A549 (cell line): ENCODE data around the gene LMF1. TPM values are rescaled to one million over a fixed set of nuclear protein-coding genes. Genes with fewer than 3 reads are reported as not detected.

Experiments
- ATAC-seq, 2 experiments: fragments of 200-7000 bp in 1 of 2; fragments of >200 bp in 1 of 2; cut with Nextera tagmentation in 1 of 2; cut with Tn5 transposase in 1 of 2; 3 replicates each; pipeline versions ENCODE4 v1.8.0 to v1.9.1; 2018 to 2020; ENCODE audit warnings: mild to moderate bottlenecking in 1 of 2, moderate library complexity in 1 of 2
- CTCF ChIA-PET: fragments of 300-600 bp; sonication (Branson Sonifier 250); formaldehyde crosslinking; extraction: SDS; loops from one replicate; lab custom pipeline; 2021; ENCODE audit warnings: antibody characterized with exemption, inconsistent platforms; lab: Yijun Ruan, JAX
- POLR2A ChIA-PET: fragments of 350-600 bp; formaldehyde crosslinking; extraction: SDS; loops from one replicate; lab custom pipeline; 2021; ENCODE audit warnings: antibody characterized with exemption, inconsistent platforms; lab: Yijun Ruan, JAX
- DNase-seq, 2 experiments: peaks; one replicate each; pipeline versions ENCODE4 v3.0.0 to v3.0.0-alpha.2; 2011 to 2016; ENCODE audit warnings: low read depth in 1 of 2, low spot score in 1 of 2
- FAIRE-seq: peaks from 2 replicates; lab custom pipeline; 2011; peaks lifted over from hg19 to GRCh38; lab: Jason Lieb, UNC
- H3K27ac ChIP-seq, 2 experiments: fragments of >200 bp; sonication (Bioruptor Twin); formaldehyde crosslinking; 3 replicates each; pipeline ENCODE4 v1.5.1; 2016 to 2017
- H3K4me1 ChIP-seq: fragments of >200 bp; sonication (Bioruptor Twin); formaldehyde crosslinking; 3 replicates; pipeline ENCODE4 v1.6.1; 2016
- H3K4me2 ChIP-seq: fragments of >200 bp; sonication (Bioruptor Twin); formaldehyde crosslinking; 3 replicates; pipeline ENCODE4 v1.6.1; 2016
- H3K4me3 ChIP-seq: fragments of >200 bp; sonication (Bioruptor Twin); formaldehyde crosslinking; 3 replicates; pipeline ENCODE4 v1.5.1; 2016
- H3K9me3 ChIP-seq: fragments of >200 bp; sonication (Bioruptor Twin); formaldehyde crosslinking; 3 replicates; pipeline ENCODE4 v1.6.1; 2016
- BCL3 ChIP-seq: fragments of >200 bp; sonication (Bioruptor Twin); formaldehyde crosslinking; IDR thresholded peaks from 3 replicates; pipeline ENCODE4 v1.6.1; 2016
- E2F6 ChIP-seq: IDR thresholded peaks from 2 replicates; pipeline ENCODE4 v1.6.1; 2012; ENCODE audit warnings: low read depth, borderline replicate concordance
- HDAC2 ChIP-seq: fragments of 200-600 bp; sonication (generic); IDR thresholded peaks from 2 replicates; pipeline ENCODE4 v1.6.1; 2016
- HOXA7 ChIP-seq: fragments of 250-450 bp; sonication (Bioruptor Pico); IDR thresholded peaks from 2 replicates; pipeline ENCODE4 v1.5.0; 2020; ENCODE audit warnings: mild to moderate bottlenecking, moderate library complexity
- JUN ChIP-seq, 2 experiments: fragments of >200 bp; sonication (Bioruptor Twin); formaldehyde crosslinking; IDR thresholded peaks; 2 replicates in 1 of 2; 3 replicates in 1 of 2; pipeline ENCODE4 v1.6.1; 2016 to 2017
- KDM5A ChIP-seq: fragments of 200-600 bp; sonication (generic); IDR thresholded peaks from 2 replicates; pipeline ENCODE4 v1.6.1; 2016; ENCODE audit warnings: antibody characterized with exemption, mild to moderate bottlenecking
- MAX ChIP-seq: IDR thresholded peaks from 2 replicates; pipeline ENCODE4 v1.6.1; 2012
- MYC ChIP-seq: IDR thresholded peaks from 2 replicates; pipeline ENCODE4 v1.6.1; 2012; ENCODE audit warnings: mild to moderate bottlenecking, inconsistent platforms, low read length, improper control_type of control experiment, borderline replicate concordance
- PHF8 ChIP-seq: fragments of 200-600 bp; sonication (generic); IDR thresholded peaks from 2 replicates; pipeline ENCODE4 v1.6.1; 2016; ENCODE audit warnings: low read depth, mild to moderate bottlenecking, antibody characterized with exemption, moderate library complexity, borderline replicate concordance
- POLR2A ChIP-seq: IDR thresholded peaks from 2 replicates; pipeline ENCODE4 v1.6.1; 2012; ENCODE audit warnings: mild to moderate bottlenecking, low read length
- RCOR1 ChIP-seq: fragments of 150-350 bp; IDR thresholded peaks from 2 replicates; pipeline ENCODE4 v1.6.1; 2014; ENCODE audit warnings: antibody characterized with exemption, low read length, low read depth
- SMC3 ChIP-seq: fragments of >200 bp; sonication (Bioruptor Twin); formaldehyde crosslinking; IDR thresholded peaks from 3 replicates; pipeline ENCODE4 v1.6.1; 2018; ENCODE audit warnings: inconsistent platforms
- WGBS: methylation state at CpG from one replicate; pipeline ENCODE4 v1.1.6; 2017; ENCODE audit errors: missing lambda C conversion rate; 5-methylcytosine and 5-hydroxymethylcytosine counted together
- polyA minus RNA-seq: library from RNA; depleted of rRNA, polyadenylated mRNA; stranded (reverse); fragments of >200 nt; gene quantifications from 2 replicates; pipeline ENCODE4 v1.2.3, GENCODE V29; 2011; rRNA and poly(A)+ RNA removed
- polyA plus RNA-seq, 4 experiments: library from polyadenylated mRNA; depleted of rRNA in 3 of 4; stranded (reverse); fragments of >200 nt; fragmentation: RNase III in 1 of 4; extraction: RNeasy Plus Mini Kit Qiagen cat#74134 plus additional on column Dnase treatment in 1 of 4; gene quantifications; 2 replicates in 3 of 4; 3 replicates in 1 of 4; pipeline ENCODE4 v1.2.3, GENCODE V29; 2011 to 2017
- TF ChIP-seq, protein P1 (sequence below): fragments of >200 bp; sonication (Bioruptor Twin); formaldehyde crosslinking; IDR thresholded peaks from 3 replicates; pipeline ENCODE4 v1.5.1; 2016

Gene LMF1
- polyA plus RNA-seq (2011; rRNA removed) (10.9 and 16.0 TPM in 2 replicates), polyA plus RNA-seq (2017; fragmentation: RNase III; extraction: RNeasy Plus Mini Kit Qiagen cat#74134 plus additional on column Dnase treatment) (8.5 to 10.6 TPM (median 8.8 TPM) in 3 replicates), polyA minus RNA-seq (33.5 and 56.4 TPM in 2 replicates)
- polyA plus RNA-seq (2012; cell fraction: cytosol; rRNA removed): 4.1 and 7.4 TPM in 2 replicates
- polyA plus RNA-seq (2012; cell fraction: nucleus; rRNA removed): 25.0 and 30.2 TPM in 2 replicates

GRCh38 chr16:970766-971581 is at the start of gene LMF1:
Gene LMF1, minus strand, starts transcription at chr16:970984. Its CDS starts 4 bp downstream, at chr16:970980.
- H3K4me2 ChIP-seq: peak within 1 kb of the TSS; percentile 82
- TF ChIP-seq KDM5A (peak; percentile 64; the same call in 1 of the 2 replicates), PHF8 (peak; percentile 80; the same call in 1 of the 2 replicates), MYC (no peak), E2F6 (0 out of 2 replicates have a peak, but pooled peaks have one; percentile 34), BCL3 (peak; percentile 59; the same call in 1 of the 3 replicates), POLR2A (peak; percentile 78), MAX (peak; percentile 38; the same call in 1 of the 2 replicates), JUN (IDR thresholded peaks at IDR 0.05) (peak in 1 of 2 experiments; percentile 77; a peak in 2 of 5 replicates), HDAC2 (no peak)
- POLR2A ChIA-PET: no interaction called here
- FAIRE-seq (no peak), ATAC-seq (peak; percentile 84 to 94), DNase-seq (peak; percentile 90 to 91)
- 12% methylated on average over 25 of the region's 71 CpGs for WGBS
- CTCF ChIA-PET: interaction anchor here (6.4 kb wide), 1 partner anchor 86 kb away, joined by 37 read pairs; no protein-coding TSS in a partner anchor
- H3K27ac ChIP-seq: peak within 1 kb of the TSS; percentile 95 to 96
- H3K4me3 ChIP-seq: peak within 1 kb of the TSS; percentile 97
- peaks cover 7% of the 10 kb centered on the region; the same call in 2 of the 3 replicates for H3K9me3 ChIP-seq
- H3K4me1 ChIP-seq: 0 out of 3 replicates have a peak, but pooled peaks cover 3% of the 10 kb centered on the region

DNA sequence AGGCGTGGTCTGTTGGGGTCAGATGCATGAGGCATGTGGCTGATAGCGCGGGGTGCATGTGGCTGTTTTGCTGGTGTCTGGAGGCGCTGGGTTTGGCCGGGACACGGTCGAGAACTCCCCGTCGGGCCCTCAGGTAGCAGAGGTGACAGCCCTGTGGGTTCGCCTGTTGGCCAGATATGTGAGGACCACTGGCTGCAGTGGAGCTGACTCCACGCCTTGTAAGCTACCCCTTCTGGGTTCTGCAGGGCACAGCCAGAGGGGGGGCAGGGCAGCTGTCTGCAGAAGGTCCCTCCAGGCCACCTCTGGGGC is 49.3 kb upstream of the LMF1 start:
- no peak for DNase-seq
- ATAC-seq: no peak
- H3K4me1 ChIP-seq: no peaks in the 10 kb centered on the region
- no peak overlapping the region for H3K4me2 ChIP-seq
- ChIA-PET CTCF (interaction anchor here (0.5 to 1.8 kb wide), 4 partner anchors 10 to 37 kb away, joined by 3 to 4 read pairs (median 3); no protein-coding TSS in a partner anchor), POLR2A (no interaction called here)
- no peak for FAIRE-seq
- H3K9me3 ChIP-seq: no peaks in the 10 kb centered on the region
- no peak overlapping the region for H3K4me3 ChIP-seq
- TF ChIP-seq RCOR1 (no peak), SMC3 (no peak), E2F6 (no peak), HOXA7 (CRISPR knock-in tag) (no peak)
- TF ChIP-seq, protein P1, sequence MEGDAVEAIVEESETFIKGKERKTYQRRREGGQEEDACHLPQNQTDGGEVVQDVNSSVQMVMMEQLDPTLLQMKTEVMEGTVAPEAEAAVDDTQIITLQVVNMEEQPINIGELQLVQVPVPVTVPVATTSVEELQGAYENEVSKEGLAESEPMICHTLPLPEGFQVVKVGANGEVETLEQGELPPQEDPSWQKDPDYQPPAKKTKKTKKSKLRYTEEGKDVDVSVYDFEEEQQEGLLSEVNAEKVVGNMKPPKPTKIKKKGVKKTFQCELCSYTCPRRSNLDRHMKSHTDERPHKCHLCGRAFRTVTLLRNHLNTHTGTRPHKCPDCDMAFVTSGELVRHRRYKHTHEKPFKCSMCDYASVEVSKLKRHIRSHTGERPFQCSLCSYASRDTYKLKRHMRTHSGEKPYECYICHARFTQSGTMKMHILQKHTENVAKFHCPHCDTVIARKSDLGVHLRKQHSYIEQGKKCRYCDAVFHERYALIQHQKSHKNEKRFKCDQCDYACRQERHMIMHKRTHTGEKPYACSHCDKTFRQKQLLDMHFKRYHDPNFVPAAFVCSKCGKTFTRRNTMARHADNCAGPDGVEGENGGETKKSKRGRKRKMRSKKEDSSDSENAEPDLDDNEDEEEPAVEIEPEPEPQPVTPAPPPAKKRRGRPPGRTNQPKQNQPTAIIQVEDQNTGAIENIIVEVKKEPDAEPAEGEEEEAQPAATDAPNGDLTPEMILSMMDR: no peak
- 79% methylated on average over 4 of the region's 11 CpGs for WGBS
- H3K27ac ChIP-seq: no peak overlapping the region
